Colonic mucosa (tissue), 4 donors: ENCODE measurements around the gene PPP1R13L. TPM values are rescaled to one million over a fixed set of nuclear protein-coding genes. Genes with fewer than 3 reads are reported as not detected.

ENCODE experiments used
- DNase-seq: peaks from one replicate; pipeline ENCODE4 v3.0.0-alpha.2; 2020
- H3K27ac ChIP-seq: fragments of 200-600 bp; one replicate; pipeline ENCODE4 v1.8.0; 2021
- H3K27me3 ChIP-seq: fragments of 200-600 bp; one replicate; pipeline ENCODE4 v1.8.0; 2021
- H3K36me3 ChIP-seq: fragments of 200-600 bp; one replicate; pipeline ENCODE4 v1.8.0; 2021
- H3K4me1 ChIP-seq: fragments of 200-600 bp; one replicate; pipeline ENCODE4 v1.8.0; 2021; ENCODE audit warnings: mild to moderate bottlenecking
- H3K4me3 ChIP-seq: fragments of 200-600 bp; one replicate; pipeline ENCODE4 v1.8.0; 2021
- H3K9ac ChIP-seq, 2 donors: one replicate each; pipeline ENCODE4 v1.7.0; 2013; ENCODE audit warnings: control low read depth in 2 of 2, low read depth in 2 of 2, low read length in 2 of 2
- H3K9me3 ChIP-seq: fragments of 200-600 bp; one replicate; pipeline ENCODE4 v1.8.0; 2021
- CTCF ChIP-seq: fragments of 200-600 bp; IDR thresholded peaks from one replicate; pipeline ENCODE4 v1.8.0; 2022; ENCODE audit warnings: antibody characterized with exemption, mild to moderate bottlenecking
- intact Hi-C: fragments of 100-400 bp; cut with DNase I; formaldehyde crosslinking; loops from one replicate; pipeline ENCODE4 v1.14.1; 2022
- total RNA-seq, 2 donors: library from RNA; stranded (reverse); fragmentation: NEBNext Ultra II Directional in 1 of 2; extraction: Animal tissue kit (Norgen Biotek cat#: 25700) in 1 of 2; gene quantifications; one replicate each; pipeline ENCODE4 v1.2.1, GENCODE V29; 2021
- donor health status: healthy.
- donor health status: DM: no; HTN: no; CAD: no.
- donor health status: DM: no; HTN: no; CAD: no.

Gene PPP1R13L
- total RNA-seq, 2 donors from 2014 or later = 25.9 to 46.2 TPM

DNA sequence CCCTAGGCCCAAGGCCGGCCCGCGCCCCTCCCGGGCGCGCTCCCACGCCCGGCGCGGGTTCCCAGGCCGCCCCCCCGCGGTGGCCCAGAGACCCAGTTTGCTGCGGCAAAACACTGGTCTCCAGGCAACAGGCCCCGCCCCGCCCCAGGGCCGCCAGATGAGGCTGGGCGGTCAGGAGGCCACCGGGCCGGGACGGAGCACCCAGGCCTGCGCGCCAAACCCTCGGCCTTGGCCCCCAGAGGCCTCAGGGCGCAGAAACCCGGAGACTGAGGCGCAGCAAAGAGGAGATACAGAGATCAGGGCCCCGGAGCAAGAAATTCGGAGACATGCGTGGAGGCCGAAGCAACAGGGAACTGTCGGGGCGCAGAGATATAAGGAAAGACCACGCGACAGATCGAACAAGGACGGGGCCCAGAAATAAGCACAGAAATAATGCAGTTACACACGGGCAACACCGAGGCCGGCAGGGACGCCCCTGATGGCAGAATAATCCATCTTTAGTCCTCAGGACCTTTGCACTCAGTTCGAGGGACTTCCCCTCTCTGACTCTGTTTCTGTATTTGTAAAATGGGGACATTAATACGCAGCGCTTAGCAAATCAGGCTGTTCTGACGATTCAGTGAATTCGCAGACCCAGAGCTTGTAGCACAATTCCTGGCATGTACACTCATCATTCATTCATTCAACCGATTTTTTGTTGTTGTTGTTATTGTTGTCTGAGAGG lies 39.6 kb upstream of the PPP1R13L start:
- H3K4me3 ChIP-seq = peak overlapping the region; percentile 31
- peaks cover 6% of the 10 kb centered on the region for H3K4me1 ChIP-seq
- peak overlapping the region; percentile 65 to 86 for H3K9ac ChIP-seq

DNA sequence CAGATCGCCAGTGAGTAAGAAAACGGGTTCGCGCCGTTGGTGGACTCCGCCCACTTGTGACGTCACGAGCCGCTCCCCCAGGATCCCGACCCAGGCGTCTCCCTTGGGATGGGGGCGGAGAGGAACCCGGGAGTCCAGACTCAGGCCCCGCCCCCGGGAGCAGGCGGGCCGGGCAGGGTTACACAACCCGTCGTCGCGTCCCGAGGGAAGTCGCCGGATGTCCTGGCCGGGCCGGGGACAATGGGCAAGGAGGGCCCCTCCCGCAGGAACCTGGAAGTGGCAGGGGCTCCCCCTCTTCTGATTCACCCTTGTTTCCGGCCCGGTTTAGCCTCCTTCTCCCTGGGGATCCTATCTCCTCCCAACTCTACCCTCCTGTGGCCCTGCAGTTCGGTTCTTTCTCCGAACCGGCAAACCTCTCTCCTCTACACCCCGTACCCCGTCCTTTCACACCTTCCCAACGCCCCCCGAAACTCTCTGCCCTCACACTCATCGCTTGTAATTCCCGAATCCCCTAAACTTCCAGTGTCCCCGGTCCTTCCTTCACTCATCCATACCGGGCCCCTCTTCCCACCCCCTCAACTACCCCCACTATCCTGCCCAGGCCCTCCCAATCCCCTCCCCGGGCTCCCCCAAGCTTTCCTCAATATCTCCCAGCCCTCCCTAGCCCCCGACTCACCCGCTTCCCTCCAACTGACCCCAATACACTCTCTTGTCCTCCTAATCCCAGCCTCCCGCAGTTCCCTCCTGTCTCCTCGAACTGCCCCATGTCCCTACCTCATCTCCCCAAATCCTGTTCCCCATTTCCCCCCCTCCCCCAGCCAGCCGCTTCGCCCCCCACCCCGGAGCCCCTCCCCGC lies 38.8 kb upstream of the PPP1R13L start:
- intact Hi-C loops = no loop called here

More for the DNA sequence above, 39.6 kb upstream of the PPP1R13L start:
- DNase-seq = peak; percentile 97
- intact Hi-C loops = no loop called here
- no peak for TF ChIP-seq CTCF
- H3K27ac ChIP-seq = peak overlapping the region; percentile 72
- H3K27me3 ChIP-seq = no peaks in the 10 kb centered on the region
- no peaks in the 10 kb centered on the region for H3K36me3 ChIP-seq
- H3K9me3 ChIP-seq = no peaks in the 10 kb centered on the region

GRCh38 chr19:45442778-45443461 lies 38.1 kb upstream of the PPP1R13L start:
- TF ChIP-seq CTCF = no peak
- Histone ChIP-seq H3K4me1 (no peaks in the 10 kb centered on the region), H3K27ac (peak overlapping the region; percentile 72), H3K9me3 (no peaks in the 10 kb centered on the region), H3K9ac (peak overlapping the region; percentile 38 to 91), H3K36me3 (no peaks in the 10 kb centered on the region), H3K4me3 (peak overlapping the region; percentile 31), H3K27me3 (no peaks in the 10 kb centered on the region)
- intact Hi-C loops = no loop called here
- peak; percentile 58 for DNase-seq

More for the DNA sequence above, 38.8 kb upstream of the PPP1R13L start:
- peak overlapping the region; percentile 67 to 91 for H3K9ac ChIP-seq
- no peak for TF ChIP-seq CTCF
- H3K4me3 ChIP-seq = peak overlapping the region; percentile 31
- no peaks in the 10 kb centered on the region for H3K36me3 ChIP-seq
- peak overlapping the region; percentile 72 for H3K27ac ChIP-seq
- no peaks in the 10 kb centered on the region for H3K4me1 ChIP-seq
- no peaks in the 10 kb centered on the region for H3K27me3 ChIP-seq
- DNase-seq = peak; percentile 97
- H3K9me3 ChIP-seq = no peaks in the 10 kb centered on the region

- TF ChIP-seq CTCF = no peak
- no peaks in the 10 kb centered on the region for H3K27me3 ChIP-seq
- H3K9me3 ChIP-seq = no peaks in the 10 kb centered on the region
- H3K4me3 ChIP-seq = no peak overlapping the region
- H3K36me3 ChIP-seq = no peaks in the 10 kb centered on the region
- DNase-seq = no peak
- intact Hi-C loops = no loop called here
- H3K27ac ChIP-seq = peak overlapping the region; percentile 72
- H3K4me1 ChIP-seq = no peaks in the 10 kb centered on the region
- peak overlapping the region; percentile 38 to 91 for H3K9ac ChIP-seq
These were observed 37.5 kb upstream of the PPP1R13L start for GRCh38 chr19:45442408-45442777.
